AG09319 (cell line): Measurements from ENCODE around the gene APBB2.

Source experiments
- DNase-seq: peaks from one replicate; pipeline ENCODE4 v3.0.0-alpha.2; 2010; ENCODE audit warnings: low read depth; ENCODE audit errors: extremely low read depth
- TF ChIP-seq, protein P1 (sequence below): IDR thresholded peaks from 2 replicates; pipeline ENCODE4 v1.5.1; 2011; ENCODE audit warnings: low read depth, mild to moderate bottlenecking, inconsistent platforms, low read length, moderate library complexity

Gene APBB2

DNA sequence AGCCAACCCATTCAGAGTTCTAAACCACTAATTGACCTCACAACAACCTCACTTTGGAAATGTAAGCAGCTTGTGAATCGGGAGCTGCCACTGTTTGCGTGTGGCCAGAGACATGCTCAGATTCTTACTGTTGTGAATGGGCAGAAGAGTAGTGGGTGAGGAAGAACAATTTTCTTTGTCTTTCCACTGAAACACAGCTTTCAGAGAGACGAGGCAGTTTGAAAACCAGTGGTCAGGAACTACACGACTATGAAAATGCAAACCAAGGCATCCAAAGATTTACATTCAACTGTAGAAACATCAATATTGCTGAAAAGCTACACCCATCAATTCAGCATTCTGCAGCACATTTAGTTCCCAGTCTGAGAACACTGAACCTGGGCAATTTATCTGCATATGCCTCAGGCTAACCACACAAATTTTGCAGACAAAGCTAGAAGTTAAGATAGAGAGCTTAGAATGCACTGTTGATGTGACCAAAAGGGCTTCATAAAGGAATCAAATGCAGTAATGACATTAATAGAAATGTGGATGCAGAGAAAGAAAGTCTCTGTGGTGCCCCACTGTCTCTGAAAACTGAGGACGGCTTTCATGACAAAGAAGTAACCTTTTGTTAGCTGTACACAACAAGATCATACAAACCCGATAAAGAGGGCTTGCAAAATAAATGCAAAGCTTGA is 134.3 kb downstream of the APBB2 start:
- no peak for DNase-seq
- TF ChIP-seq, protein P1, sequence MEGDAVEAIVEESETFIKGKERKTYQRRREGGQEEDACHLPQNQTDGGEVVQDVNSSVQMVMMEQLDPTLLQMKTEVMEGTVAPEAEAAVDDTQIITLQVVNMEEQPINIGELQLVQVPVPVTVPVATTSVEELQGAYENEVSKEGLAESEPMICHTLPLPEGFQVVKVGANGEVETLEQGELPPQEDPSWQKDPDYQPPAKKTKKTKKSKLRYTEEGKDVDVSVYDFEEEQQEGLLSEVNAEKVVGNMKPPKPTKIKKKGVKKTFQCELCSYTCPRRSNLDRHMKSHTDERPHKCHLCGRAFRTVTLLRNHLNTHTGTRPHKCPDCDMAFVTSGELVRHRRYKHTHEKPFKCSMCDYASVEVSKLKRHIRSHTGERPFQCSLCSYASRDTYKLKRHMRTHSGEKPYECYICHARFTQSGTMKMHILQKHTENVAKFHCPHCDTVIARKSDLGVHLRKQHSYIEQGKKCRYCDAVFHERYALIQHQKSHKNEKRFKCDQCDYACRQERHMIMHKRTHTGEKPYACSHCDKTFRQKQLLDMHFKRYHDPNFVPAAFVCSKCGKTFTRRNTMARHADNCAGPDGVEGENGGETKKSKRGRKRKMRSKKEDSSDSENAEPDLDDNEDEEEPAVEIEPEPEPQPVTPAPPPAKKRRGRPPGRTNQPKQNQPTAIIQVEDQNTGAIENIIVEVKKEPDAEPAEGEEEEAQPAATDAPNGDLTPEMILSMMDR, result no peak

DNA sequence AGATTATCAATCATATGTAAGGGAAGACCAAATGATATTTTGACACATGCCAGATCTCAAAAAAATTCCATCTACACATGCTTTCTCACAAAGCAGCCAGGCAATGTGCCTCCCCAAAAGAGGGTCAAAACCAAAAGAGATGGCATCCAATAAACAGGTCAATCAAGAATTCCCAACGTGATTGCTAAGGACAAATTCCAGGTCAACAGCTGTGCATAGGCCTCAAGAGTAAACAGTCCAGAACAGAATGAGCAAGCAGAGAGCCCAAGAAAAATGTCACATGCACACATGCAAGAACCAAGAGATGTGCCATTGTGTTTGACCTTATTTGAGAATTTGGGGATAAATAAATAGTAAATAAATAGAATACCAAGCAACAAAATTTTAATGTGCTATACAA is 136.7 kb downstream of the APBB2 start:
- TF ChIP-seq, protein P1, result no peak
- DNase-seq, result no peak

DNA sequence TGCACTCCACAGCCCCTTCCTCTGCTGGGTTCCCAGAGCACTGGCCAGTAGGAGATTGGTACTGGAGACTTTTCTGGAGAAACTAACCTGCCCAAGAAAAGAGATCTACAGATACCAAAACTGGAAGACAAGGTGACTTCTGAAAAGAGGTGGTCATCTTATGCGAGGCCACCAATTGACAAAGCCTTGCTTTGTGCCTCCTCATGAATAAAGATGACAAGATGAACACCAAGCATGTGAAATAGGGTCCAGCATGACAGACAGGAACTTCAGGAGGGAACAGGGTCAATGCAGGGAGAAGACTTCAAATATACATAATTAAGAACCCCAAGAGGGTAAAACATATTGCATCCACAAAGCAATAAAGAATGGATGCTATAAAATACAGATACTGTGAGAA is 137.9 kb downstream of the APBB2 start:
- no peak for DNase-seq
- TF ChIP-seq, protein P1, result no peak

DNA sequence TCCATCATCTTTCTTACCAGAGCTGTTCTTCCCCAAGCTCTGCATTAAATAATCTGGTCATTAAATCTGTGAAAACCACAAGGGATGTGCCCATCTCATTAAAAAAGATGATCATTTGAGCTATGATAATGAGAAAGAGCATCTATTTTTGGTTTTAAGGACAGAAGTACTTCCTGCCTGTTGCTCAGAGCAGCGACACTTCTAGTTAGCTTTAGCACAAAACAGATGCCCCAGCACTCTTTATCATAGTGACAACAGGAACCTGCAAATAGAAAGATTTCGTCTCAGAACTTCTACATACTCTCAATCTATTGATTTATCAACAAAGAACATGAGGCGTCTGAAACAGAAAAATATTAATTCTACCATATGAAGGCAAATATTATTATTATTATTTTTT is 140.1 kb downstream of the APBB2 start:
- TF ChIP-seq, protein P1, result no peak
- no peak for DNase-seq

DNA sequence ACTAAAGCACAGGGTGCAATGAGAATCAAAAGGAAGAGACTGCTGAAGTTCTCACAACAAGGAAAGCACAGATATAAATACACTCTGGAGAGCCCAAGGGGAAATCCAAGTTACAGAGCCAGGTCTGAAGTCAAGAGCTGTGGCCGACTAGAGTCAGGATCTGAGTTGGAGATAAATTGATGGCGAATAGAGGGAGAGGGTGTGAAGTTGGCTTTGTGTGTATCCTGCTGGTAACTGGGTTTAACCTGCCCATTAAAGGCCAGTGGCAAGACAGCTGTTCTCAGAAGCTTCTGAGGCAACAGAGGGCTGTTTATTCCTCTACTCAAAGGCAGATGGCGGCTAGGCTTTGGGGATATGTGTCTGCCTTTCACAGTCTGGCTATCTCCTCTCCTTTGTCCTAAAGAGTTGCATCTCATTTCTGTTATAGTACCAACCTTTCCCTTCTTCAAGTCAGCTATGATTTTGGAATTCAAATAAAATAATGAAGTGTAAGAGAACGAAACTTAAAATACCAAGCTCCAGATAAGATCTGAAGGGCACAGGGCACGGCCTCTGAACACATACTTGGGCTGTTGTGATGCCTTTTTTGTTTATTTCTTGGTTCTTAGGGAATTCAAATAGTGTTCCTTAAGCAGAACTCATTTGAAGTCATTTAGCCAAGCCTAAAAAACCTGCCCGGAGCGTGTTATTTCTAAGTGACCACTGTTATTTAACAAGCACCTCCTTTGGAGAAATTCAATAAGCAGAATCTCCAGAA is 142.1 kb downstream of the APBB2 start:
- TF ChIP-seq, protein P1, result no peak; the same call in 1 of the 2 replicates
- DNase-seq, result no peak

DNA sequence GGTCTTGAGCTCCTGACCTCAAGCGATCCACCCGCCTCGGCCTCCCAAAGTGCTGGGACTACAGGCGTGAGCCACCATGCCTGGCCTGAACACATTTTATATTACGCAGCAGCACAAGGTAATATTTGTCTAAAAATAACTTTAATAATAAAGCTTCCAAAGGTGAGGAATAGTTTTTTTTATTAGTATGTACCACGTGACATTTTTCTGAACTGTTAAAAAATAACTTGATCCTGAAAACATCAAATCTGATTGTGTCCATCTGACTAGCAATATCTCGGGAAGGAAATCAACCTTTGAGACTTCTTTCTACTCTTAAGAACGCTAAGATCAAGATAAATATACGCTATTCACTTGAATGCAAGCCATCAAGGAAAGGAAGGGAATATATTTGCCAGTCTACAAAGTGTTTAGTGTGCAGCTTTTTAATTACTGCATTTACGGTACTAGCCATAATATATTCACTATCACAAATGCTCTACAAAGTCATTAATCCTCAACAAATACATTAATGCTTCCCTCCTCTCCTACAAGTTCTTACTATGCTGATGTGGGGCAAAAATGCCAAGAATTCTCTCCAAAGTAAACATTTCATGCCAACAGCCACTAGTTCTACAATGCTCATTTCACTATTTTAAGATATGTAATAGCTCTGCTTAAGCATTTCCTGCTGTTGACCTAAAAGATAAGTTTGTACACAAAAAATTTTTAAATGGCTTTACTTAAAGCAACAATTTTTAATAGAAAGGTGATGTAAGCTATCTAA is 143.6 kb downstream of the APBB2 start:
- DNase-seq, result no peak
- TF ChIP-seq, protein P1, result no peak

DNA sequence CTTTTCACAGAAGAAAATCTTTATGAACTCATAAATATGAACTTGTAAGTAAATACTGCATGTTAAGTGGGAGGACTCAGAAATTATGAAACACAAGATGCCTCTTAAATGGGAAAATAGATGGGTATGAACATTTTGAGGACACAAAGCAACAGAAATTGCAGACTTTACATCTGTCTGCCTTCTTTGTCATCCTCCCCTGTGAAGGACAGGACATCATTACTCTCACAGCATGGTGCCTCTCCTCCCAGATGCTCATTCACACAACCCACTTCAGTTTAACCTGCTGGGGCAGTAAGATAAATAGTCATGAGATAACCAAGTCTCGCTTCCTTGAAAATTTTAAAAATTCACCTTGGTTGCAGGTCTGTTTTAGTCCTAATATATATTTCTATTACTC is 144.5 kb downstream of the APBB2 start:
- no peak for DNase-seq
- TF ChIP-seq, protein P1, result no peak
